GM23248 (cell line): ENCODE results near the gene KRT12.

Source experiments
- EZH2 ChIP-seq: fragments of 200-600 bp; sonication (generic); IDR thresholded peaks from 2 replicates; pipeline ENCODE4 v1.6.1; 2018; ENCODE audit warnings: antibody characterized with exemption, mild to moderate bottlenecking; ENCODE audit not compliant: insufficient read depth, poor library complexity, severe bottlenecking
- EZH2phosphoT487 ChIP-seq: fragments of 200-600 bp; sonication (generic); IDR thresholded peaks from 2 replicates; pipeline ENCODE4 v1.6.1; 2018; ENCODE audit warnings: antibody characterized with exemption, moderate library complexity, mild to moderate bottlenecking, low read depth; ENCODE audit not compliant: insufficient read depth

DNA sequence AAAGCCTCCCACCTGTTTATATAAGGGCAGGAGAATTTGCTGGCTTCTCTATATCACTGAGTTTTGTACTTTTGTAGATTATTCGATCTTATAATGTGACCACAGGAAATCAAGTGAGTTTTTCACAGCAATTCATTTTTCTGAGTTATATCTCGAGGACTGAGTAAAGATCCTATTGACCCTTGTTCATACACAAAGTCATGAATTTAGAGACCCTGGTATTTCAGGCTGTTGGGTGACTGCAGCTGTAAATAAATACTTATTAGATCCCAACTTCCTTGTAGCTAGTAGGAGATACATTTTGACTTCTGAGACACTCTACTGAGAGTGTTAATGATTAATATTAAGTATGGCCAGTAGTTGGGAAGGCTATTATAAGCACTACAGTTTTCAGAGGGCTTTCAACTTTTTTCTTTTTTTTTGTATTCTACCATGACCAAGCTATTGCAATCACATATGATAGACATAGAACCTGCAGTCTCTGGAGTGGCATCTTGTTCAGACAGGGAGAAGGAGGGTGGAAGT lies 21.2 kb upstream of the KRT12 start:
- TF ChIP-seq EZH2phosphoT487 (no peak), EZH2 (no peak)
